SK-N-MC (cell line): ENCODE measurements around the gene KBTBD6.
"Not testable (repeated sequence)": the region's sequence is repeated elsewhere in the genome, so short reads cannot be mapped to it uniquely, and the experiment has no call there.

Experiments
- EZH2 ChIP-seq: fragments of 200-600 bp; sonication (generic); IDR thresholded peaks from one replicate; pipeline ENCODE4 v1.6.1; 2017; ENCODE audit warnings: antibody characterized with exemption
- FOXP2 ChIP-seq: optimal IDR thresholded peaks from 2 replicates; pipeline ENCODE3; 2011; ENCODE audit warnings: mild to moderate bottlenecking, moderate library complexity; ENCODE audit not compliant: insufficient read depth; ENCODE audit errors: extremely low read length, control extremely low read depth
- POLR2AphosphoS5 ChIP-seq: IDR thresholded peaks from 2 replicates; pipeline ENCODE4 v1.6.1; 2012; ENCODE audit warnings: mild to moderate bottlenecking, low read depth, low read length, borderline replicate concordance

DNA sequence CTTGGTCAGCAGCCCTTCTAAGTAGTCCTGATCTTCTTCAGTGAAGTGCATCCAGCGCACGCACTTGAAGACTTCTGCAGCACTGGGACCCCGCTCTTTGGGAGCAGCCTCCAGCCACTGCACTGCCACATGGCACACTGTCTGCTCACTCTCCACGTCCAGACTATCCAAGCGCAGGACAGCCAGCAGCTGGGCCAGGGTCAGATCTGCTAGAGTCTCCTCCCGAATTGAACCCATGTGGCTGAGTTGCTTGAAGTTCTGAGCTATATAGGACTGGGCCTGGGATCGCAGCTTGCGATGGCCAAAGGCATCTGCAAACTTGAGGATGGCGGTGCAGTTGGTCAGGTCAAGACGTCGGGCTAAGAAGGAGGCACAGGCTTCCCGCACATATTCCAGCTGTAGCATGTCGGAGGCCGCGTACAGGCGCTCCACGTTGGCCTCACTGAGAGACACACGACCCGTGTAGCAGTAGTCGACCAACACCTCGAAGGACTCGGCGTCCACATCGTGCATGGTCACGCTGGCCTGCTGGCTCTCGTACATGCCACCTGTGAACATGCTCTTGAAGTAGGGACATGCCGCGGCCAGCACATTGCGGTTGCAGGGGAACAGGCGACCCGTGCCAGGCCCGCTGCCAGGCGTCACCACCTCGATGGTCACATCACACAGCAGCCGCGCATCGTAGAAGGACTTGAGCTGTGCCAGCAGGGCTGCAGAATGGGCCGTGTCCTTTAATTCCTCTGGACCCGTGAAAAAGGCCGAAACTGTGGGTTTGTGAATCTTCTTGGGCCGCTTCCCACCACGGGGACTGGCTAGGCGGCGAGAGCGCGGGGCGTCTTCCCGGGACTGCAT, 716 bp downstream of the KBTBD6 start:
- not testable (repeated sequence) for TF ChIP-seq POLR2AphosphoS5, EZH2, FOXP2
